HG03159 (cell line): ENCODE results near the gene RASSF8.

Experiments
- ATAC-seq: cut with Tn5 transposase; IDR thresholded peaks from one replicate; pipeline ENCODE4 v1.9.1; 2021; ENCODE audit warnings: mild to moderate bottlenecking, moderate library complexity; ENCODE audit not compliant: unreplicated experiment

Gene RASSF8

GRCh38 chr12:26027401-26027800, 68.9 kb downstream of the RASSF8 start:
- ATAC-seq: no peak

GRCh38 chr12:26028953-26029735, 70.7 kb downstream of the RASSF8 start:
- ATAC-seq: no peak

- no peak for ATAC-seq
These were observed 71.2 kb downstream of the RASSF8 start for GRCh38 chr12:26029736-26030022.

DNA sequence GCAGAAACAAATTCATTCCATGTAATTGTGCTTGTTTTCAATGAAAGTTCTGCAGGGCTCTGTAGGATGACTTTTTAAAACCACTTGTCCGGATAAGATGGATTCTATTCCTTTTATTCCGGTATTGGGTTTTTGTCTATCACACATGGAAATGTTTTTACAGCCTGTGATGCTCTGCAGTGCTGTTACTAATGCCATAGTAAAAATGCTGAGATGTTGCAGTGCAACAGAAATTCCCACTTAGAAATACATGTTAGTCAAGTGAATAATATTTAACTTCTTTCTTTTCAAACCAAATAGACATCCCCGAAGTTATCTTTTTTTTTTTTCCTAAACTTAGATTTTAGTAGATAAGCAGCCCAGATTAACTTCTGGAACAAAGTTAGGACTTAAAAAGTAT, 71.9 kb downstream of the RASSF8 start:
- ATAC-seq: no peak

DNA sequence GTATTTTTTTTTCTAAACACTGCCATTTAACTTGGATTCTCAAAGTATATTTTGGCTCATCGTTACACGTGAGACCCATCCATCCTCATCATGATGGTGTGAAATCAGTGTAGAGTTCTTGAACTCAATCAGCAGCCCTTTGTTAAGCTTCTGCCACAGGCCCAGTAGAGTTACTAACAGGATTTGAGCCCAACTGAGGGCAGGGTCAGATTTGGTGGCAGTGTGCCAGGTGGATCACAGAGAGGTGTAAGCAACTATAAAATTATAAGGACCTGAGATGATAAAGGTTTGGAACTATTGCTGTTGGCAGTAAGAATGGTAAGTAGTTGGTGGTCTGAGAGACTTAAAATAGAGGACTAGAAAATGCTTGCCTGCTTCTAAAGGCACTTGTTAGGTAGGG, 72.8 kb downstream of the RASSF8 start:
- no peak for ATAC-seq

- ATAC-seq: no peak
These were observed 73.3 kb downstream of the RASSF8 start for GRCh38 chr12:26031827-26032226.

GRCh38 chr12:26032290-26032689, 73.8 kb downstream of the RASSF8 start:
- ATAC-seq: no peak

GRCh38 chr12:26032719-26033241, 74.3 kb downstream of the RASSF8 start:
- no peak for ATAC-seq

DNA sequence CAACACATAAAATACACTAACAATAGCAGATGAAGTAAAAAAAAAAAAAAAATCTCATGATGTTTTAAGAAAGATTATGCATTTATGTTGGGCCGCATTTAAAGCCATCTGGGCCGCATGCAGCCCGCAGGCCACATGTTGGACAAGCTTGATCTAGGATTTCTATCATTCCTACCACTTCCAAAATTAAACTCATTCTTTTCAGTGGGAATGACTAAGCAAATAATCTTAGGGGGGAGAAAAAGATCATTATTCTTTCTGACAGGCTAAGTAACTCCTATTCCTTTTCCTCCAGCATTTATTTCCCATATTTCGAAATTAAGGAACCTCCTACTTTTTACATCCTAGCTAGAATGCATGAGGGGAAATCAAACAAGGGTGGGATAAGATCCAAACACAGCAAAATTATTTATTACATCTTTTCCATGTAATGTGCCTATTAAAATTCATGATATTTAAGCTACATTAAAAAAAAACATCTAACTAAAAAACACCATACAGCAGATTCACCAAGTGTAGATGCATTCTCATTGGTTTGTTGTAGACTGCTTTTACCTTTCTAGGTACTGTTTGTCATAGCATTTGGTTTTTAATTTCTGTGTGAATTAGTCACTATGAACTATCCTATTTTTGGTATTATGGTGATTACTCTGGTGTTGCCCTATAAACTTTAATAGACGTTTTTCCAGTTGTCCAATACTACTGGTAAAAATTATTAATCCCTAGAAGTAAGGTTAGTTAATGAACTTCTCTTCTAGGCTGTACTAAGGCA, 76.1 kb downstream of the RASSF8 start:
- ATAC-seq: no peak

GRCh38 chr12:26036877-26037276, 78.4 kb downstream of the RASSF8 start:
- no peak for ATAC-seq

DNA sequence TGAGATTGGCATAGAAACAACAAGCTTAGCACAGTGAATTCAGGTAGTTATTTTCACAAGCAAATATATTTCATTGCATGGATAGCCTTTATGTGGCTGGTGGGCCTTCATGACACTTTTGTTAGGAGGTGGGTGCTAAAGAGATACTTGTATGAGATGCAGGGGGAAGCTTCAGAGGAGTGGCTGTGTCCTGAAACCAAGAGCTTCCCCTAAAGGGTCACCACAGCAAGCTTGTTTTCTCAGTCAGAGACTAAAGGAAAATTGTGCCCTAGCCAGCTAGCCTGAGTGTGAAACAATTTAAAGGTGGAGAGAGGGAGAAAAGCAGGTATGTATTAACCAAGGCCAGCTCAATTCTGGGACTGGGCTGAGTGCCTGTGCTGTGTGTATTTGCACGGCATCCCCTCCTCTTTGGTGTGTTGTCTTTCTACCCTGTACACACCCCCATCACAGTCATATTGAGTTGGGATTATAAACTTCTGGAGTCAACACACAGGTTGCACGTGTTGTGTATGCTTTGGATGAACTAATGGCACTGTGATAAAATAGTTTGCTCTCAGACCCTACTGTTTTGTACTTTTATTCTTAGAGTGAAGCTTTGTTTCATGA, 79.2 kb downstream of the RASSF8 start:
- no peak for ATAC-seq

DNA sequence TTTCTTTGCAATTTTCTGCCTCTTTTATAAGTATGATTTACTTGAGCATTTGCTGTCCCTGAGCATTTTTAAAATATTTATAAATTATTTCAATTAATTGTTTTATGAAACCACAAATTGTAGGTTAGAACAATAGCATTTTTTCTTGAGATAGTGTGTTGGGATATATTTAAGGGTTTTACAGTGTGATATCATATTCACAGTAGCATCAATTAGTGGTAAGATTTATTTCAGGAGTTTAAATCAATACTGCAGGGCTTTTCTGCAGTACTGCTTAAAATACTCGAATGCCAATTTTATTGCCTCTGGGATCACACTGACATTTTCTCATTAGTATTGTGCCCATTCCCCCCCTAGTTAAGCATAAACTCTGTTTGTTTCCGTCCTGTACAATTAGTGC, 84.2 kb downstream of the RASSF8 start:
- ATAC-seq: no peak

DNA sequence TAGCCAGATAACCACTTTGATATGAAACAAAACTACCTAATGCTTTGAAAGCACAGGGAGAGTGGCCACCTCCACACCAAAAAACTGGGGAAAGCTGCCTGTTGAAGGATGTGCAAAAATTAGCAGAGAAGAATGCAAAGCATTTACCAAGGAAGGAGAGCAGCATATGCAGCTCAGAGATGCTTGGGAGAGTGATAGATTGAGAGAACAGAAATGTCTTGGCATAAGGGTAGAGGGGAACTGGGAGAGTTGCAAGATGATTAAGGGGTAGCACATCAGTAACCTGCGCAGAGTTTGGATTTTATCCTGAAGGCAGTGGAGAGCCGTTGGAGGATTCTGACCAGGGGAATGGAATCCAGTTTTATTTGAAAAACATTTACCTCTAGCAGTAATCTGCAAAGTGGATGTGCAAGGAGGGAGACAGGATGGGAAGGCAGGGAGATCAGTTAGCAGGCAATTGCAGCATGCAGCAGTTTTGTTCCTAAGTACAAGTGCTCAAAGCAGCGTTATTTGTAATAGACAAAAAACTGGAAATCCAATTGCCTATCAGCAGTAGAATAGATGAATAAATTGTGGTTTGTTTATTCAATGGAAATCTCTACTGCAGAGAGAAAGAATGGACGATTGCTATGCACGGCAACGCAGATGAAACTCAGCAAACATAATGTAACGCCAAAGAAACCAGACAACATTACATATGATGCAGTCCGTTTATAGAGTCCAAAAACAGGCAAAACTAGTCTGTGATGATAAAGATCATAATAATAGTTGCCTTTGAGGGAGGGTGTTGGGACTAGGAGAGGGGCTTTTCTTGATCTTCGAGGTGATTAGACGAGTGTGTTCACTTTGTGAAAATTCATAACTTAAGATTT, 84.9 kb downstream of the RASSF8 start:
- no peak for ATAC-seq

DNA sequence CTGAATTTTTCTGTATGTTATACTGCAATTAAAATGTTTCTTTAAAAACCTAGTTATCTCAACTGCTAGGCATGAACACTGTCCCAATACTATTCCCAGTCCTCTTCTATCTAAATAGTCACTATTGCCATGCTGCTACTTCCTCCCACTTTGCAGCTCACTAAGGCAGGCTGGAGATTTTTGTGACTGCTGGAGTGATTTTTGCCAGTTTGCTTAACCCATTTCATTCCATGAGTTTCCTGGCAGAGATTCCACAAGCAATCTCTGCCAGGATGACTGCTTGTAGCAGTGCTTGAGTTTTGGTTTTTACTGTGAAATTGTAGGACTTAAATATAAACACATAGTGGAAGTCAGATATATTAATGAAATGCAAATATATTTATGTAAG, 85.5 kb downstream of the RASSF8 start:
- ATAC-seq: no peak

GRCh38 chr12:26044592-26044991, 86.1 kb downstream of the RASSF8 start:
- no peak for ATAC-seq

- peak; percentile 53 for ATAC-seq
These were observed 87.7 kb downstream of the RASSF8 start for GRCh38 chr12:26046203-26046602.

- ATAC-seq: no peak
These were observed 88.4 kb downstream of the RASSF8 start for GRCh38 chr12:26046906-26047305.

GRCh38 chr12:26047401-26048226, 89.1 kb downstream of the RASSF8 start:
- ATAC-seq: no peak

DNA sequence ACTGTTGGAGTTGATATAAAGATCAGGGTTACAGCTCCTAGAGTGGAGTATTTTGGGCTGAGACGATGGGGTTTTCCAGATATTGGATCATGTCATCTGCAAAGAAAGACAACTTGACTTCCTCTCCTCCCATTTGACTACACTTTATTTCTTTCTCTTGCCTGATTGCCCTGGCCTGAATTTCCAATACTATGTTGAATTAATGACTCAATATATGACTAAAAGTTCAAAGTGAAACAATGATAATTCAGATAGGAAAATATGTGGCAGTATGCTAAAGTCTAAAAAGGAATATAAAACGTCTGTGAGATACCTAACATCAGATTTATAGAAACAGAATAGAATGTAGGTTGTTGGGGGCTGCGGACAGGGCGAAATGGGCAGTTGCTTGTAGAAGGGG, 94.2 kb downstream of the RASSF8 start:
- ATAC-seq: no peak

- ATAC-seq: no peak
These were observed 95.9 kb downstream of the RASSF8 start for GRCh38 chr12:26054383-26054782.
